ENCODE data around the gene NGEF. TPM values are rescaled to one million over a fixed set of nuclear protein-coding genes. Genes with fewer than 3 reads are reported as not detected.
A peak's percentile ranks its signal among the peaks of the same experiment; 100 is the strongest.

The NGEF gene
- total RNA-seq, 1 experiment from 2014 or later, result 1.9 TPM

DNA sequence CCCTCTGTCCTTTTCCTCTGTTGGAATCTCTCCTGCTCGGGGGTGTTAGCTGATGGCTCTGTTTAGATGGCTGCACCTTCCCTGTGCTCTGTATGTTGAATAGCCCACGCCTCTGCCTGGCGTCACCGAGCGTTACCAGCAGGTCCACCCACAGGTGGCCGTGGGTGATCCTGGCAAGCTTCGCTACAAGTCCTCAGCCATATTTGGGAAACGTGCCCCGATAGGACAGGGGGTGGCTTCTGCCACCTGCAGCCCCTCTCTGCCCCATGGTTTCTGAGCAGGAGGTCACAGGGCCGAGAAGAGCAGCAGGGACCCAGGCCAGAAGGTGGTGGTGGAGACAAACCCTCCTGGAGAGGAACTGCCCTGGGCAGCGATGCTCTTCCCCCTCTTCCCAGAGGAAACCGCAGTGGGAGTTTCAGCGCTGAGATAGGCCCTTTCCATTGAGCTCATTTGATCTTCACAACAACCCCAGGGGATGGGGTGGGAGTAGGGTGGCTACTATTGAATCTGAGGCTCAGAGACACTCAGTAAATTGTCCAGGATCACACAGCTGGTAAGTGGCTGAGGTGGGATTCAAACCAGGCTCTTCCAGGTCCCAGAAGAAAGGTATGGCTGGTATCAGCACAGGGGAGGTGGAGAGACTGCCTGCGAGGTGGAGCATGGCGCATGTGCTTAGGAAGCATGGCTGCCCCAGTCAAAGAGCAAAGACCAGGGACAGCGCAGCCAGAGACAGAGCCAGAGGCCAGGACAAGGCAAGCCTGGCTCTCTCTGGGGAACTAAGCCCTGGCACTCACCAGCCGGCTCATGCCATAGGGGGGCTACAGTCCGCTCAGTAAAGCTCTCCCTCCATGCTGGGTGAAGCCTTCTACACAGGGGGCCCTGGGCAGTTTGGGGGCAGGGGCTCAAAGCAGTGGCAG lies 15.0 kb downstream of the NGEF start:
- no peak overlapping the region for H4K8ac ChIP-seq (replicated peaks; ENCODE audit: insufficient read length, low read depth, low read length)
- H3K23me2 ChIP-seq (ENCODE audit: insufficient read length, low read depth, low read length, poor library complexity, severe bottlenecking), result no peaks in the 10 kb centered on the region
- Mint-ChIP-seq H3K4me1 (0 out of 4 replicates have a peak, but pooled peaks cover 0 to 4% of the 10 kb centered on the region in 2 experiments), H3K27ac (no peak overlapping the region; a peak in 1 of 7 replicates), H3K27me3 (ENCODE audit: low read depth) (no peaks in the 10 kb centered on the region), H3K9me3 (no peaks in the 10 kb centered on the region), H3K36me3 (ENCODE audit: insufficient read depth in 1 of 3, low read depth in 3 of 3) (no peaks in the 10 kb centered on the region), H3K4me3 (no peak overlapping the region)
- no peaks in the 10 kb centered on the region for H3K79me1 ChIP-seq (ENCODE audit: insufficient read depth, low read depth, low read length, poor library complexity, severe bottlenecking)
- H4K91ac ChIP-seq (ENCODE audit: insufficient read length, low read depth, low read length), result no peak overlapping the region
- H3K14ac ChIP-seq (ENCODE audit: insufficient read depth, low read length), result 0 out of 2 replicates have a peak overlapping the region, but pooled peaks have one; percentile 42
- no peaks in the 10 kb centered on the region for H3K79me2 ChIP-seq (ENCODE audit: insufficient read depth, low read length)
- H3K23ac ChIP-seq (ENCODE audit: insufficient read length, low read depth, low read length), result no peak overlapping the region
- no peak overlapping the region for H2BK12ac ChIP-seq (ENCODE audit: insufficient read length, low read depth, low read length)
- H3K4me2 ChIP-seq (ENCODE audit: insufficient read depth, insufficient read length, low read length), result no peak overlapping the region
- no peak overlapping the region for H3K56ac ChIP-seq (ENCODE audit: insufficient read length, low read depth, low read length)
- no peak overlapping the region for H2AFZ ChIP-seq (ENCODE audit: low read length)
- no peak overlapping the region for H3K9ac ChIP-seq (ENCODE audit: extremely low read depth, insufficient read length, low read length)
- no peak overlapping the region for H2BK5ac ChIP-seq (ENCODE audit: insufficient read length, low read length)
- no peaks in the 10 kb centered on the region for H3K9me3 ChIP-seq (ENCODE audit: control insufficient read depth, low read depth, low read length)
- no peak overlapping the region for H3K27ac ChIP-seq (ENCODE audit: insufficient read length, low read depth, low read length)
- H2AK5ac ChIP-seq (ENCODE audit: insufficient read length, low read length), result no peak overlapping the region
- H3K4ac ChIP-seq (ENCODE audit: low read depth, low read length), result no peak overlapping the region
- DNase-seq, result no peak
- H4K5ac ChIP-seq (ENCODE audit: insufficient read length, low read depth, low read length), result no peak overlapping the region
- no peak overlapping the region for H2BK20ac ChIP-seq (ENCODE audit: low read depth, low read length, poor library complexity, severe bottlenecking)
- no peak overlapping the region for H3T11ph ChIP-seq (ENCODE audit: low read length)
- no peak overlapping the region for H3K18ac ChIP-seq (ENCODE audit: insufficient read length, low read depth, low read length)
- no peaks in the 10 kb centered on the region for H3K27me3 ChIP-seq (ENCODE audit: insufficient read depth, low read length)
- no peak overlapping the region for H2BK15ac ChIP-seq (ENCODE audit: low read depth, low read length)
- TF ChIP-seq, protein P1, sequence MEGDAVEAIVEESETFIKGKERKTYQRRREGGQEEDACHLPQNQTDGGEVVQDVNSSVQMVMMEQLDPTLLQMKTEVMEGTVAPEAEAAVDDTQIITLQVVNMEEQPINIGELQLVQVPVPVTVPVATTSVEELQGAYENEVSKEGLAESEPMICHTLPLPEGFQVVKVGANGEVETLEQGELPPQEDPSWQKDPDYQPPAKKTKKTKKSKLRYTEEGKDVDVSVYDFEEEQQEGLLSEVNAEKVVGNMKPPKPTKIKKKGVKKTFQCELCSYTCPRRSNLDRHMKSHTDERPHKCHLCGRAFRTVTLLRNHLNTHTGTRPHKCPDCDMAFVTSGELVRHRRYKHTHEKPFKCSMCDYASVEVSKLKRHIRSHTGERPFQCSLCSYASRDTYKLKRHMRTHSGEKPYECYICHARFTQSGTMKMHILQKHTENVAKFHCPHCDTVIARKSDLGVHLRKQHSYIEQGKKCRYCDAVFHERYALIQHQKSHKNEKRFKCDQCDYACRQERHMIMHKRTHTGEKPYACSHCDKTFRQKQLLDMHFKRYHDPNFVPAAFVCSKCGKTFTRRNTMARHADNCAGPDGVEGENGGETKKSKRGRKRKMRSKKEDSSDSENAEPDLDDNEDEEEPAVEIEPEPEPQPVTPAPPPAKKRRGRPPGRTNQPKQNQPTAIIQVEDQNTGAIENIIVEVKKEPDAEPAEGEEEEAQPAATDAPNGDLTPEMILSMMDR (conservative IDR thresholded peaks at IDR 0.05), result no peak
- H3K4me1 ChIP-seq (ENCODE audit: insufficient read depth, low read length), result no peaks in the 10 kb centered on the region
- no CpG with 5 or more reads among the region's 18 CpGs for WGBS (ENCODE audit: extremely low coverage, insufficient read length, low lambda C conversion rate)
- no peaks in the 10 kb centered on the region for H4K20me1 ChIP-seq (ENCODE audit: control insufficient read depth, insufficient read depth, insufficient read length)
- H2BK120ac ChIP-seq (ENCODE audit: low read depth, low read length, poor library complexity, severe bottlenecking), result no peak overlapping the region

All from H9 (cell line).